Germinal center (tissue), 1 donor: Measurements from ENCODE around the gene HES6.
A peak's percentile ranks its signal among the peaks of the same experiment; 100 is the strongest.
"Not testable (repeated sequence)": the region's sequence is repeated elsewhere in the genome, so short reads cannot be mapped to it uniquely, and the experiment has no call there.

Experiments used
- DNase-seq: peaks from one replicate; pipeline ENCODE4 v3.0.0; 2012; ENCODE audit warnings: mixed read lengths, low spot score

Gene HES6

GRCh38 chr2:238273433-238273832 lies 33.6 kb upstream of the HES6 start:
- DNase-seq = not testable (repeated sequence)

DNA sequence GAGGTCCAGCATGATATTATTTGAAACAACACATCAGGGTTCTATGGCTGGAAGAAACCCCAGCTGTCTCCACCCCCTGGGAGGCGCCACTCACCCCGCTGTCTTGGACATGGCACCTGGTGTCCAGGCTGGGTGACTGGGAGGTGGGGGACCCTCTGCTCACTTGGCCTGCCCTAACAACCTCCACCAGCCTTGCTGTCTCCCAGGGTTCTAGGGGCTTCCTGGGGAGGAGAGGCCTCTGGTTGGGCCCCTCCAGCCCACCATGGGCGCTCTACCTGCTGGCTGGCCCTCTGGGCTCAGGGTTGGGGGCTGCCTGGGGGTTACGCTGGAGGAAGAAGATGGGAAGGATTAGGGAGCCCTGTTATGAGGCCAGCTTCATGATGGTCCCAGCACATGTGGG lies 32.3 kb upstream of the HES6 start:
- no peak for DNase-seq

- DNase-seq = not testable (repeated sequence)
These were observed 31.8 kb upstream of the HES6 start for GRCh38 chr2:238271686-238272085.

GRCh38 chr2:238271061-238271554 lies 31.3 kb upstream of the HES6 start:
- no peak for DNase-seq

DNA sequence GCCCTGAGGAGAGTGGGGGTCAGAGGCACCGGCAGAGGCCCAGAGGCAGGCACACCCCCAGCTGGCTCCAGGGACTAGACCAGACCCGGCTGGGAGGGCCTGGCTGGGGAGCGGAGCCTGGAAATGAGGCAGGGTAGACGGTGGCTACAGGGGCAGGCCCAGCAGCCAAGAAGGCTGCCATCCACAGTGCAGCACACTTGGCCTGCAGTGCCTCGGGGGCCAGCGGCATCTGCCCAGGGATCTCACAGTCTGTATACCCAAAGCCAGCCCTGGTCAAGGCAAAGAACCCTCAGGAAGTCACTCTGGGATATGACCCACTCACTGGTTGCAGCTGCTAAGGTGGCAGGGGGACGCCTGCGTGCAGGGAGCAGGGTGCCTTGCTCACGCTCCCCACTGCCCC lies 30.8 kb upstream of the HES6 start:
- DNase-seq = no peak

- DNase-seq = no peak
These were observed 29.9 kb upstream of the HES6 start for GRCh38 chr2:238269741-238270140.

DNA sequence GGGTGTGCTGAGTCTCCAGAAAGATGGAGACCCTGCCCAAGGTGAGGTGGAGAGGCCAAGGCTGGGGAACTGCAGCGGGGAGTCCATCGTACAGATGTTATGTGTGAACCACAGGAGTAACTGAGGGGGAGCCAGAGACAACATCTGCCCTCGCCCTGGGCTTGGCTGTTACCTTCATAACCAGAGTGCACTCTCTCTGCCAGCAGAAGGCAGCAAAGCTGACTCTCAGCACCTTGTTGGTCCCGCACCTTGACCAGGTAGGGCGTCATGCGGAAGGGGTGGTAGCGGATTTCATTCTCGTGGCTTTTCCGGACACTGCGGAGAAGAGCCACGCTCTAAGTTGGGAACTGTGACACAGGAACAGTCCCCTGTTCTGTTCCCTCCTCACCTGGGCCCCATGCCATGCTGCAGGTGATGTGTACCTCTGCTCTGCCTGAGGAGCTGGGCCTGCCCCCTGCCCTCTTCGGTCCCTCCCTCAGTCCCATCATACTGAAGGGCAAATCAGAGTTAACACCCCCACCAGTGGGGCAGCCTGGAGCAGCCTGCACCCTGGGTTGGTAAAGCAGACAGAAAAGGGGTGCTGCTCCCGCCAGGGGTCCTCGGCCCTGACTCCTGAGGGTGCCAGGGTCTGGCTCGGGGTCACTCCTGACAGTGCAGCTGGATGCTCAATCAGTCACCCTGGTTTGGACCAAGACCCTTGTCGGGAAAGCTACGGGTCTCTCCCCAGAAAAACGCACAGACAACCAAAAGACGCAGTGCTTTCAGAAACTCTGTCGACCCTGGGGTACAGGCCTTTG lies 28.2 kb upstream of the HES6 start:
- no peak for DNase-seq

DNA sequence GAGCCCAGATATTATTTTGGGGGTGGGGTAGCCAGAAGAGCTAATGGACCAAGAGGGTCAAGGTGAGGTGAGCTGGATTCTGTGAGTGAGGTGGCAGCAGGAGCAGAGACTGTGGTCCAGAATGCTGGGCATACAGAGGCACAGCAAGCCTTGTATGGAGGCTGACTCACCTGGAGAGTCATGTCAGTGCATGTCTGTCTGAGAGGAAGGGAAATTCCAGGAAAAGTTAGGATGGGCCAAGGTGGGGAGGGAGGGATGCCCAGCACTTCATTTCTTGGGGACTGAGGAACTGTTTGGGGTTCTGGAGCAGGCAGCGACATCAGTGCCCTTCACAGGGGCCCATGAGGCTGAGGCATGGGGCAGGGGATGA lies 27.5 kb upstream of the HES6 start:
- no peak for DNase-seq

DNA sequence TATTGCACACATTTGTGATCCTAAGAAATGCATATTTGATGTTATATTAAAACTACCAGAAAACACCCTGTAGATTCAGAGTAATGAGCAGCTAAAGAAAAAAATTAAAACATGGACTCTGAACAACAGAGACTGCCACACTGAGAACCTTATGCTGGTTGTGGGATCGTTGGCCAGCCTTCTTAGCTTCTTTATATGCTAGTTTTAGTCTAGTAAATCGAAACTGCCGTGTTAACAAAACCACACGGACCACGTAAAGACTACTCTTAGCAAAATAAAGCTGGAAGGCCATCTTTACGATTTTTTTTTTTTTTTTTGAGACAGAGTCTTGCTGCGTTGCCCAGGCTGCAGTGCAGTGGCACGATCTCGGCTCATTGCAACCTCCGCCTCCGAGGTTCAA lies 25.8 kb upstream of the HES6 start:
- no peak for DNase-seq

DNA sequence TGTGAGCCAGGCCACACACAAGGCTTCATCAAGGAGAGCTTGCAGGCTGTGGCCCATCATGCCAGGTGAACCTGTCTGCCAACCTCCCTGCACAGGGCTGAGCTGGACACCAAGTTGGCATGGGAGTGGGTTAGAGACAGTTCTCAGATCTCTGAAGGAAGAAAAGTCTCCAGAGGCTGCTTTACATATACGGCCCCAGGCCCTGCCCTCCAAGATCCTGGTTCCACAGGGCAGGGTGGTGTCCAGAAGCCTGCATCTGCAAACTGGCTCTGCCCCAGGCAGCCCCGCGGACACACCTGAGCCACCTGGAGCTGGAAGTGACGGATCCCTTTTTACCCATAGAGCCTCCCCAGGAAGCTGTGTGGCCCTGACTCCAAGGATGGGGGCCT lies 24.2 kb upstream of the HES6 start:
- DNase-seq = no peak

GRCh38 chr2:238263204-238264071 lies 23.6 kb upstream of the HES6 start:
- DNase-seq = peak; percentile 75

DNA sequence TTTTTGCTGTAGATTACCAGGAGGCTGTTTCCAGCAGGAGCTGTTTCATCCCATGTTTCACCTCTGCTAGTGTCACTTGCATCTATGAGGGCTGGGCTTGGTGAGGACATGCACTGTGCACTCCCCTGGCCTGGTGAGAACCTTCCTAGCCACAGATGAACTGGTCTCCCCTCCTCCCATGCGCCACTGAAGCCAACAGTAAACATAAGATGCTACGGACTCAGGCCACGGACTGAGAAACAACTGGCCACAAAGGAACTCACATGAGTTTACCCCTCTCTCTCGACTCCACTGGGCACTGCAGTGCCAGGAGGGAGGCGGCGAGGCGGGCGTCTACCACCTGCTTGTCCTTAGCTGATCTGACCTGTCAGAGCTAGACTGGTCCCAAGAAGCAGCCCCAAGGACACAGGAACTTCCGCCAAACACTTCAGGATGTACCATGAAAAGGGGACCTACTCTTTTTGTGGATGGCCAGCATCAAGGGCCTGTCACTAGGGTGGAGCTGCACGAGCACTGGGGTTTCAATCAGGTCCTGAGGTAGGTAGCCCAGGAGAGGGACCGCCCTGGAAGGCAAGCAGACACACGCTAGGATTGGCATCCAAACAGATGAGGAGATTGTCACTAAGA lies 22.8 kb upstream of the HES6 start:
- no peak for DNase-seq

DNA sequence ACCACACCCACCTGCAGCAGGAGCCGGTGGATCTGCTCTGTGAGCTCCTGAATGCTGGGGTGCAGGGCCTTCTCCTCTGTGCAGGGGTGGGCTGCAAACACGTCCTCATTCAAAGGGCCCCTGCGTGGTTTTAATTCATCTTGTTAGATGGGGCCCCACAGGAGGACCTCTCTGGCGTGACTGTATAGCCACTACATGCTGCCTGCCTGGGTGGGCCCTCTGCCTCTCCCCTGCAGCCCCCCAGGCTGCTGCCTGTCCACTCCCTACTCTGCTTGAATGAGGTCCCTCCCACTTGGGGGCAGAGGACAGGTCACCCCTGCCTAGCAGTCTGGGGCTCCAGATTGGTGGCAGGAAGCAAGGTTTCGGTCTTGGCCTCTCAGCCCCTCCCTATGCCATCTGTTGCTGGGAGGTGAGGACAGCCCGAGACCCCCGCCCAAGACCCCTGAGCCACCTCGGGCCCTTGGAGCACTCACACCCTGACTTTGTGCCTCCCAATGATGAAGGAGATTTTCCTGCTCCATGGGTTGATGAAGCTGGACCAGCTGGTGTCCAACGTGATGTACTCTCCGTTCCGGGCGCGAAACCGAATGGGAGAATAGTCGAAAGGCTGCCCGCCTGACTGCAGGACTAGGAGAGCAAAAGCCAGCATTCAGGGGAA lies 22.0 kb upstream of the HES6 start:
- DNase-seq = no peak

DNA sequence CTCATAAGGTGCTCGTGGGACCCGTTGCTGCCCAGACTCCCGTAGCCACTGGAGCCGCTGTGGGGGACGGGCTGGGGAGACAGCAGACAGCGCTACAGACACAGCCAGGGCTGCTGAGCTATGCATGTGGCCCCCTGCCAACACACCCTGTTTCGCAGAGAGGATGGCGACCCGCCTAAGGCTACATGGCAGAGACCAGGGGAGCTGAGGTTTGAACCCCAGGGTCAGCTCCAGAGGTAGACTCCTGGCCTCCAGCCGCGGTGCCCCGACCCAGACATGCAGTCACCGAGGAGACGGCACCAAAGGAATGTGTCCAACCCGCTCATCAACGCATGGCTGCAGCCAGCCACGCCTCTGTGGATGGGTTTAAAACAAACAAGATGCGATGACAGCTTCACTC lies 21.0 kb upstream of the HES6 start:
- DNase-seq = no peak

DNA sequence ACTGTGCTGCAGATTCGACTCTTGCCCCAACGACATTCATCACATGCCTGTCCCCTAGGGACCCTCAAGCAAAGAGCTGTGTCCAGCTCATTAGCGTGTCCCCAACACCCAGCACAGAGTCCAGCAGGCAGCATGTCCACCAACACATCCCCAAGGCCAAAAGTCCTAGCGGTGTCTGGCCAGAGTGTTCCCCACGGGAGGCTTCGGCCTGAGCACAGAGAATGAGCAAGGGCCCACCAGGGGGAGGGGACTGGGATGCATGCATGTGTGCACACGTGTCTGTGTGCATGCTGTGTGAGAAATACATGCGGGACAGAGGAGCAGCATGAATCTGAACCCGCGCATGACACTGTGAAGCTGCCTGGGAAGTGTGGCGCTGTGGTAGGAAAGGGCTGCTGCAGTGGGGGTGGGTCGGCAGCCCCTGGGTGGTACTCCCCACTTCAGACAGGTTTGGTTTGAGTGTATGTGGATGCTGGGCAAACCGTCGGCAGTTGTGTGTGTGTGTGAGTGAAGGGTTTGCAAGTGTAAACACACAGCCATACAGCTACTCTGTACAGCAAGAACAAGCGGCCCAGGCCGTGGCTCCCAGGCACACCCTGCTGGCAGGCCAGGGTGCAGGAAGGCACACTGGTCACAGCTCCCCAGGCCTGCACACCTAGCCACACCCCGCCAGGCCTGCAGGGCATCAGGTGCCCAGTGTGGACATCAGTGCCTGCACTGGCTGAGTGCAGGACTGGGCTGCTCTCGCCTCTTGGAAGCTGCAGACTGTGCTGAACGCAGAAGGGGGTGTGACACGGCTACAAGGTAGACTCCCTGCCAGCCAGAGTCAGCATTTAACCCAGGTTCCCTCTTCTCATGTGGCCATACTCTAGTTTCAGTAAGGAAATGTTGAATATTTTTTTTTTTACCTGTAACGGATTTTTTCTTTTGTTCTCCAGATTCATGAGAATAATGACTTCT lies 19.5 kb upstream of the HES6 start:
- no peak for DNase-seq

GRCh38 chr2:238257786-238258700 lies 18.2 kb upstream of the HES6 start:
- no peak for DNase-seq

DNA sequence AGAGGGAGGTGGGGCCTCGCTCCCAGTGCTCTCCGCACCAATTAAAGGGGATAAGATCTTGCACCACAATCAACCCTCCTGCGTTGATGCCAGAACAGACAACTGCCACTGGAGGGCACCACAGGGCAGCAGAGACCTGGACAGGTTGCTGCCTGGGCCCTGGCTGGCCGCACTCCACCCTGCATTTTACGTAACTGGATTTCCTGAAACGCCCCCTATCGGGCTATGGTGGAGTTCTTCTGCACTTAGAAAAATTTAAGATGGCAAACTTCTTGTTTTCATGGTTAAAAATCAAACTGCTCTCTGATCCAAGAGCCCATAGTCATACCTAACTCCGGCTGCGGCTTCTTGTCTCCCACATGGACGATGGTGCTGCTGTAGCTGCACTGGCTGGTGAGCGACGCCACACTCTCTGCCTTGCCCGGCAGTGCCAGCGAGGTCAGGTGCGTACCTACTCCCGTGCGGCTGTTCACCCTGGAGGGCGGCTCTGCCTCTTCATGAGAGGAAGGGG lies 16.8 kb upstream of the HES6 start:
- DNase-seq = peak; percentile 88

GRCh38 chr2:238256111-238256510 lies 16.3 kb upstream of the HES6 start:
- DNase-seq = no peak

DNA sequence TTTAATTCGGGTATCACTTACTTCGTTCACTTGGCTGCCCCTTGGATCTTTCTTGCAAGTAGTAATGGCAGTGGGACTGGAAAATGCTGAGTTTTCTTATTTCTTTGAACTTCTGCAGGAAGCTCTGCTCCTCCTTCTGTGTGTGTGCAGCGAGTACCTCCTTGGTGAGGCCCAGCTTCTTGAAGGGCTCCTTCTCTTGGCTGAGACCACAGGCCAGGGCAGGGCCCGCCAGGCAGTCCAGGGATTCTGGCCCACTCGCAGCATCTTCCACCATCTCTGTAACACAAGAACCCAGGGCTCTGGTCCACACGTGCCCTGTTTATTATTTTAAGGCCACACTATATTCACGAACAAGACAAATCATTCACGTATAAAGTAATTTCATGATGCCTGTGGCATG lies 15.8 kb upstream of the HES6 start:
- no peak for DNase-seq

DNA sequence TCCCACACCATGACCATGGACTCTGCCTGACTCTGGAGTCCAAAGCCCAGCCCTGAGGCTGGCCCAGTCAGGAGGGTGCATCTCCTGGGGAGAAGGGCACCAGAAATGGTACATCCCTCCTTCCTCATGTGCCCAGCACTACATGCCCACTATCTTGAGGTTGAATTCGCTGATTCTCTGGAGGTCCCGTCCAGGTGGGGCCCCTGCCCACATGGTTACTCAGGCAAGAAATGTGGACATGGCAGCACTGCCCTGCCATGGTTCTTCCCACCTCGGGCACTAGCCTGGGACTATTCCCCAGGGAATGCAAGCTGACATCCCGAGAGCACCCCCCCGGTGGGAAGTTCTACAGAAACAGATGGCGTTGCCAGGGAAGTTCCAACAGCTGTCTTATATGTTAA lies 15.3 kb upstream of the HES6 start:
- no peak for DNase-seq
